Mammary microvascular endothelial cell (primary cell): Measurements from ENCODE around the gene TBXA2R. TPM values are rescaled to one million over a fixed set of nuclear protein-coding genes. Genes with fewer than 3 reads are reported as not detected.

Source experiments
- total RNA-seq: library from RNA; depleted of rRNA; stranded (reverse); fragments of >200 nt; gene quantifications from 2 replicates; pipeline ENCODE4 v1.2.3, GENCODE V29; 2015

The TBXA2R gene
- 8.5 and 9.3 TPM in 2 replicates for total RNA-seq

GRCh38 chr19:3606690-3607289 is at the start of gene TBXA2R:
Gene TBXA2R (minus strand): TSS chr19:3606875. CDS start chr19:3600634, 6,241 bp downstream.

GRCh38 chr19:3626473-3627350 is 20.0 kb upstream of the TBXA2R start, which contains the start of gene CACTIN:
Gene CACTIN (minus strand): TSS chr19:3626790. CDS start chr19:3626762, 28 bp downstream.

GRCh38 chr19:3585301-3586126 is 21.2 kb downstream of the TBXA2R start, which contains the start of gene GIPC3:
Gene GIPC3 (plus strand): TSS chr19:3585478. CDS start chr19:3585598, 120 bp downstream.

GRCh38 chr19:3572855-3573161 is 33.9 kb downstream of the TBXA2R start, which contains the start of gene HMG20B:
Gene HMG20B (plus strand): TSS chr19:3572944. CDS start chr19:3573310, 366 bp downstream.

GRCh38 chr19:3557461-3558248 is 49.0 kb downstream of the TBXA2R start, which contains the start of gene MFSD12:
Gene MFSD12 (minus strand): TSS chr19:3557586. CDS start chr19:3557403, 183 bp downstream.

Other genes with a start within 250 kb of the TBXA2R start
- gene NFIC, start 240.3 kb downstream of the TBXA2R start, total RNA-seq: 24.4 and 34.2 TPM in 2 replicates
- not detected in 2 replicates for gene SMIM24, start 126.3 kb downstream of the TBXA2R start, total RNA-seq
- gene SMIM44, start 123.4 kb downstream of the TBXA2R start, total RNA-seq: not detected in 2 replicates
- 30.4 and 35.4 TPM in 2 replicates for gene DOHH, start 106.2 kb downstream of the TBXA2R start, total RNA-seq
- gene FZR1, start 100.6 kb downstream of the TBXA2R start, total RNA-seq: 39.8 and 47.2 TPM in 2 replicates
- not detected in 2 replicates for gene TEKTIP1, start 67.7 kb downstream of the TBXA2R start, total RNA-seq
- gene MFSD12, start 49.3 kb downstream of the TBXA2R start, total RNA-seq: 92.6 and 116 TPM in 2 replicates
- gene HMG20B, start 33.9 kb downstream of the TBXA2R start, total RNA-seq: 131 and 144 TPM in 2 replicates
- 1.4 TPM in 2 replicates for gene GIPC3, start 21.4 kb downstream of the TBXA2R start, total RNA-seq
- 37.7 and 40.2 TPM in 2 replicates for gene CACTIN, start 19.9 kb upstream of the TBXA2R start, total RNA-seq
- gene PIP5K1C, start 93.6 kb upstream of the TBXA2R start, total RNA-seq: 33.5 and 38.7 TPM in 2 replicates
- gene TJP3, start 101.5 kb upstream of the TBXA2R start, total RNA-seq: not detected in 2 replicates
- 29.8 and 35.5 TPM in 2 replicates for gene APBA3, start 154.8 kb upstream of the TBXA2R start, total RNA-seq
- 106 and 140 TPM in 2 replicates for gene MRPL54, start 155.8 kb upstream of the TBXA2R start, total RNA-seq
- gene RAX2, start 165.4 kb upstream of the TBXA2R start, total RNA-seq: not detected in 2 replicates
- gene MATK, start 179.5 kb upstream of the TBXA2R start, total RNA-seq: not detected in 2 replicates